ENCODE data around the gene TET3.
A peak's percentile ranks its signal among the peaks of the same experiment; 100 is the strongest.

GRCh38 chr2:73985308-73986084, 786 bp downstream of the TET3 start:
- no peak for TF ChIP-seq CTCF (IDR thresholded peaks at IDR 0.05)
- peak in 1 of 2 donors; percentile 60 for TF ChIP-seq EP300 (IDR thresholded peaks at IDR 0.05)
- peak in 1 of 2 donors; percentile 12 for TF ChIP-seq POLR2A (IDR thresholded peaks at IDR 0.05)

Measured in tibial nerve (tissue), 4 donors.